Liver (tissue), 9 donors: ENCODE measurements around the gene C10orf105. TPM values are rescaled to one million over a fixed set of nuclear protein-coding genes. Genes with fewer than 3 reads are reported as not detected.

Source experiments
- DNase-seq: peaks from one replicate; pipeline ENCODE4 v3.0.0-alpha.2; 2017; ENCODE audit warnings: low spot score
- H3K27ac ChIP-seq, 2 donors: one replicate each; pipeline ENCODE4 v1.7.0; 2013; ENCODE audit warnings: inconsistent platforms in 2 of 2, low read length in 2 of 2, control low read depth in 1 of 2, low read depth in 1 of 2, mild to moderate bottlenecking in 1 of 2
- H3K27me3 ChIP-seq, 4 donors: one replicate each; pipeline versions ENCODE4 v1.6.1 to v1.7.0; 2013; ENCODE audit warnings: low read length in 3 of 4, inconsistent platforms in 1 of 4, mild to moderate bottlenecking in 1 of 4, moderate library complexity in 1 of 4; ENCODE audit not compliant: control insufficient read depth in 4 of 4, insufficient read depth in 4 of 4
- H3K36me3 ChIP-seq, 4 donors: one replicate each; pipeline versions ENCODE4 v1.6.1 to v1.7.0; 2013; ENCODE audit warnings: low read length in 3 of 4, mild to moderate bottlenecking in 3 of 4, low read depth in 1 of 4, moderate library complexity in 1 of 4; ENCODE audit not compliant: control insufficient read depth in 4 of 4, insufficient read depth in 3 of 4
- H3K4me1 ChIP-seq, 4 donors: one replicate each; pipeline versions ENCODE4 v1.6.1 to v1.7.0; 2013; ENCODE audit warnings: low read length in 3 of 4, mild to moderate bottlenecking in 3 of 4, moderate library complexity in 1 of 4; ENCODE audit not compliant: control insufficient read depth in 4 of 4, insufficient read depth in 4 of 4
- H3K4me3 ChIP-seq, 3 donors: one replicate each; pipeline versions ENCODE4 v1.6.1 to v1.7.0; 2013; ENCODE audit warnings: low read length in 3 of 3, control low read depth in 1 of 3, low read depth in 1 of 3, mild to moderate bottlenecking in 1 of 3
- H3K9ac ChIP-seq, 2 donors: one replicate each; pipeline ENCODE4 v1.7.0; 2013; ENCODE audit warnings: low read length in 2 of 2, mild to moderate bottlenecking in 2 of 2, moderate library complexity in 2 of 2, control low read depth in 1 of 2, low read depth in 1 of 2
- H3K9me3 ChIP-seq, 4 donors: one replicate each; pipeline versions ENCODE4 v1.6.1 to v1.7.0; 2013; ENCODE audit warnings: low read length in 3 of 4; ENCODE audit not compliant: control insufficient read depth in 4 of 4
- ATF3 ChIP-seq: IDR thresholded peaks from 2 replicates; pipeline ENCODE4 v1.6.1; 2016; ENCODE audit warnings: antibody characterized with exemption
- CTCF ChIP-seq: fragments of 150-350 bp; IDR thresholded peaks from 2 replicates; pipeline ENCODE4 v1.5.1; 2017; ENCODE audit warnings: improper control_type of control experiment, low read depth, low read length; ENCODE audit not compliant: missing input control
- EGR1 ChIP-seq, 2 donors: IDR thresholded peaks; 2 replicates each; pipeline ENCODE4 v1.6.1; 2016 to 2018; ENCODE audit warnings: antibody characterized with exemption in 2 of 2, low read depth in 2 of 2
- FOXA1 ChIP-seq: IDR thresholded peaks from 2 replicates; pipeline ENCODE4 v1.6.1; 2016; ENCODE audit warnings: antibody characterized with exemption
- FOXA2 ChIP-seq: IDR thresholded peaks from 2 replicates; pipeline ENCODE4 v1.6.1; 2016; ENCODE audit warnings: antibody characterized with exemption
- GABPA ChIP-seq, 2 donors: IDR thresholded peaks in 1 of 2; conservative IDR thresholded peaks in 1 of 2; 2 replicates each; pipeline ENCODE4 v1.6.1; 2016; ENCODE audit warnings: antibody characterized with exemption in 2 of 2, mild to moderate bottlenecking in 1 of 2, moderate library complexity in 1 of 2
- HNF4A ChIP-seq, 2 donors: conservative IDR thresholded peaks; 2 replicates each; pipeline ENCODE4 v1.6.1; 2016; ENCODE audit warnings: antibody characterized with exemption in 2 of 2, mild to moderate bottlenecking in 2 of 2
- HNF4G ChIP-seq: IDR thresholded peaks from 2 replicates; pipeline ENCODE4 v1.6.1; 2016; ENCODE audit warnings: antibody characterized with exemption
- JUND ChIP-seq, 2 donors: IDR thresholded peaks; 2 replicates each; pipeline ENCODE4 v1.6.1; 2016; ENCODE audit warnings: antibody characterized with exemption in 2 of 2
- MAX ChIP-seq: IDR thresholded peaks from 2 replicates; pipeline ENCODE4 v1.6.1; 2016; ENCODE audit warnings: antibody characterized with exemption
- NR2F2 ChIP-seq: IDR thresholded peaks from 2 replicates; pipeline ENCODE4 v1.6.1; 2016; ENCODE audit warnings: antibody characterized with exemption
- RAD21 ChIP-seq, 2 donors: IDR thresholded peaks; 2 replicates each; pipeline ENCODE4 v1.6.1; 2016; ENCODE audit warnings: antibody characterized with exemption in 2 of 2, mild to moderate bottlenecking in 2 of 2
- REST ChIP-seq: IDR thresholded peaks from 2 replicates; pipeline ENCODE4 v1.6.1; 2016; ENCODE audit warnings: antibody characterized with exemption, mild to moderate bottlenecking
- RXRA ChIP-seq, 2 donors: IDR thresholded peaks; 2 replicates each; pipeline ENCODE4 v1.6.1; 2017 to 2018; ENCODE audit warnings: antibody characterized with exemption in 2 of 2, mild to moderate bottlenecking in 1 of 2
- SP1 ChIP-seq: IDR thresholded peaks from 2 replicates; pipeline ENCODE4 v1.6.1; 2018; ENCODE audit warnings: antibody characterized with exemption, mild to moderate bottlenecking
- TAF1 ChIP-seq: conservative IDR thresholded peaks from 2 replicates; pipeline ENCODE4 v1.6.1; 2016; ENCODE audit warnings: antibody characterized with exemption, mild to moderate bottlenecking
- YY1 ChIP-seq: IDR thresholded peaks from 2 replicates; pipeline ENCODE4 v1.6.1; 2016; ENCODE audit warnings: antibody characterized with exemption, mild to moderate bottlenecking
- ZBTB33 ChIP-seq: IDR thresholded peaks from 2 replicates; pipeline ENCODE4 v1.6.1; 2016; ENCODE audit warnings: antibody characterized with exemption
- WGBS: extraction: QIAGEN DNeasy Blood & Tissue Kit; methylation state at CpG from one replicate; pipeline ENCODE4 v1.1.7; 2013; 5-methylcytosine and 5-hydroxymethylcytosine counted together
- polyA plus RNA-seq, 2 donors: library from polyadenylated mRNA; stranded (reverse) in 1 of 2; unstranded in 1 of 2; fragments of 200-250 nt in 1 of 2; fragments of >200 nt in 1 of 2; fragmentation: Nextera tagmentation in 1 of 2; extraction: Ambion mirVana in 1 of 2; gene quantifications; one replicate each; pipeline versions ENCODE4 v1.2.1 to v1.2.3, GENCODE V29; 2013 to 2015
- total RNA-seq, 2 donors: library from RNA; depleted of rRNA; stranded (reverse); fragments of >200 nt; gene quantifications; one replicate each; pipeline ENCODE4 v1.2.3, GENCODE V29; 2014
- donor health status: healthy.
- donor health status: healthy.
- donor health status: healthy.
- donor health status: healthy.
- donor health status: healthy.

Gene C10orf105
- total and polyA plus RNA-seq, 4 donors = under 0.01 to 0.07 TPM; not detected in 2

GRCh38 chr10:71718165-71718698 is 1.3 kb downstream of the C10orf105 start:
- Histone ChIP-seq H3K9ac (no peak overlapping the region), H3K4me1 (peaks cover 0 to 2% (median 0%) of the 10 kb centered on the region in 4 donors), H3K4me3 (no peak overlapping the region), H3K36me3 (no peaks in the 10 kb centered on the region), H3K27me3 (no peaks in the 10 kb centered on the region), H3K9me3 (no peaks in the 10 kb centered on the region), H3K27ac (no peak overlapping the region)
- WGBS = 92% methylated on average over 10 of the region's 10 CpGs
- no peak for DNase-seq
- no peak for TF ChIP-seq SP1
- no peak for TF ChIP-seq RAD21 (IDR thresholded peaks at IDR 0.05)
- no peak for TF ChIP-seq NR2F2
- TF ChIP-seq GABPA (IDR thresholded peaks at IDR 0.05 in 1 of 2, conservative IDR thresholded peaks at IDR 0.05 in 1 of 2) = no peak
- no peak for TF ChIP-seq ATF3
- no peak for TF ChIP-seq FOXA1
- TF ChIP-seq HNF4G = no peak
- no peak for TF ChIP-seq YY1
- TF ChIP-seq ZBTB33 = no peak
- no peak for TF ChIP-seq JUND (IDR thresholded peaks at IDR 0.05)
- no peak for TF ChIP-seq REST
- TF ChIP-seq MAX = no peak
- no peak for TF ChIP-seq TAF1
- no peak for TF ChIP-seq FOXA2
- TF ChIP-seq HNF4A (conservative IDR thresholded peaks at IDR 0.05) = no peak
- TF ChIP-seq CTCF = no peak
- TF ChIP-seq EGR1 (IDR thresholded peaks at IDR 0.05; ENCODE audit: low read depth in 2 of 2) = no peak
- TF ChIP-seq RXRA (IDR thresholded peaks at IDR 0.05) = no peak
